Activated CD8-positive, alpha-beta memory T cell treated with anti-CD3 and anti-CD28 coated beads, Interleukin-2, amount 50 U/mL, for 48 hours (primary cell): ENCODE results near the gene ITPR3.
A peak's percentile ranks its signal among the peaks of the same experiment; 100 is the strongest.

Source experiments
- DNase-seq: peaks from one replicate; pipeline ENCODE4 v3.0.0-alpha.2; 2020

ITPR3 gene

DNA sequence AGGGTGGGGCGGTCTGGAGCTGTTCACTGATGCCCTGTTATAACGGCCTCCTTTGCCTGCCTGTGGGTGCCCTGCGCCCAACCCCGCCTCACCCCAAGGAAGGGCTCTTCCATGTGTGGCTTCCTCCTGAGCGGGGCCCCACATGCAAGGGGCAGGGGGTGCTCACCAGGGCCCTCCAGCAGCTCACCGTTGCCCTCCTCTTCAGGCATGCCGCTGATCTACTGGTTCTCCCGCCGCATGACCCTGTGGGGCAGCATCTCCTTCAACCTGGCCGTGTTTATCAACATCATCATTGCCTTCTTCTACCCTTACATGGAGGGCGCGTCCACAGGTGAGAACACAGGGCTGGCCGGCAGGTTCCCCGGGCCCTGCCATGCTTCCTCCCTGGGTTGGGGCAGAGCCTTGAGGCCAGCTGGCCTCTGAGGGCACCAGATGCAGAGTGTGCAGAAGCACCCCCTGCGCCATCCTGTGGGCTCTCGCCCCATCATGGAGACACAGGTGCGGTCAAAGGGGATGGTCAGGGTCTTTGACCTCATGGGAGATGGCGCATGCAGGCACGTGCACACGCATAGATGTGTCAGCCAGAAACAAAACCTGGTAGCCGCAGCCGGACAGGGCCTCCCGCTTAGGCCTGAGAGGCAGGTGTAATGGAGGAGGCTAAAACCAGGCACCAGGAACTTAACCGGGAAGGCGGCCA is 67.5 kb downstream of the ITPR3 start:
- DNase-seq: no peak

DNA sequence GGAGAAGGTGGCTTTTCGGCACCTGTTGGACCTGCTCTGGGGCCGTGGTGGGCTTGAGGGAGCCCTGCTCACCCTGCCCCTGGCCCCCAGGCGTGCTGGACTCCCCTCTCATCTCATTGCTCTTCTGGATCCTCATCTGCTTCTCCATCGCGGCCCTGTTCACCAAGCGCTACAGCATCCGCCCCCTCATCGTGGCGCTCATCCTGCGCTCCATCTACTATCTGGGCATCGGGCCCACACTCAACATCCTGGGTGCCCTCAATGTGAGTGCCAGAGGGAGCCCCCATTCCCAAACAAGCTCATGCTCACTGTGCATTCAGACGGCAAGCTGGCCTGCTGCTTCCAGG is 68.0 kb downstream of the ITPR3 start:
- no peak for DNase-seq

DNA sequence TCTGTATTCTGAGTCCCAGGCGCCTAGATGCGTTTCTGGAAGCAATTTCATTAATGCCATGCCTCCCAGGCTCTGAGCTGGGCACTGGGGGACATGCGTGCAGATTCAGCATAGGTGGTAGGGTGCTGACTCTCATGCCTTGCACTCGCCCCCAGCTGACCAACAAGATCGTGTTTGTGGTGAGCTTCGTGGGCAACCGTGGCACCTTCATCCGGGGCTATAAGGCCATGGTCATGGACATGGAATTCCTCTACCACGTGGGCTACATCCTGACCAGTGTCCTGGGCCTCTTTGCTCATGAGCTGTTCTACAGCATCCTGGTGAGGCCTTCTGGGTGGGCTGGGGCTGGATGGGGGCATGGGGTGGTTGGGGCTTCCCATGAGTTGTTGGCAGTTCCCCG is 68.8 kb downstream of the ITPR3 start:
- DNase-seq: no peak

DNA sequence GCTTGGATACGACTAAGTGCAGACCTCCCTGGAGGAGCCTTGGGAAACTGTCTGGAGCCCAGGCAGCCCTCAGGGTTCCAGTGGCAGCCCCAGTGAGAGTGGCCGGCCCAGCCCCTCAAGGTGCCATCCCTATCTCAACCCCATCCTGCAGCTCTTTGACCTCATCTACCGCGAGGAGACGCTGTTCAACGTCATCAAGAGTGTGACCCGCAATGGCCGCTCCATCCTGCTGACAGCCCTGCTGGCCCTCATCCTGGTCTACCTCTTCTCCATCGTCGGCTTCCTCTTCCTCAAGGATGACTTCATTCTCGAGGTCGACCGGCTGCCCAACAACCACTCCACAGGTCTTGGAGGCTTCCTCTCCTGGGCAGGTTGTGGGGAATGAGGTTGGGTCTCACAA is 69.6 kb downstream of the ITPR3 start:
- no peak for DNase-seq

DNA sequence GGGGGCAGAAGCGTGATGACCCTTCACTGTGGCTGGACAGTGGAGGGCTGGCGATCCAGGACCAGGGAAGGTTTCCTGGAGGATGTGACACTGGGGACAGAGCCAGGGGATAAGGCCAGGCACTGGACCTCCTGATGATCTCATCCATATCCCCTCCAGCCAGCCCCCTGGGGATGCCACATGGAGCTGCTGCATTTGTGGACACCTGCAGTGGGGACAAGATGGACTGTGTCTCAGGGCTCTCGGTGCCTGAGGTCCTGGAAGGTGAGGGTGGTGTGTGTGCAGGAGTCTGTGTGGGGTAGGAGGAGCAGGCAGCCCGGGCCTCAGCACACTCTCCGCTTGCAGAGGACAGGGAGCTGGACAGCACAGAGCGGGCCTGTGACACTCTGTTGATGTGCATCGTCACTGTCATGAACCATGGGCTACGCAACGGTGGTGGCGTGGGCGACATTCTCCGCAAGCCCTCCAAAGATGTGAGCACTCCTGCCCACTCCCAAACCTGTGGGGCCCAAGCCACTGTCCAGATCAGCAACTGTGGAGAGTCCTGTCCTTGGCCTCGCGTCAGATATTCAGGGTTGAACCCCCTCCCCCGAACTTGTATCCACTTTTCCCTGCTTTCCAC is 70.4 kb downstream of the ITPR3 start:
- no peak for DNase-seq

DNA sequence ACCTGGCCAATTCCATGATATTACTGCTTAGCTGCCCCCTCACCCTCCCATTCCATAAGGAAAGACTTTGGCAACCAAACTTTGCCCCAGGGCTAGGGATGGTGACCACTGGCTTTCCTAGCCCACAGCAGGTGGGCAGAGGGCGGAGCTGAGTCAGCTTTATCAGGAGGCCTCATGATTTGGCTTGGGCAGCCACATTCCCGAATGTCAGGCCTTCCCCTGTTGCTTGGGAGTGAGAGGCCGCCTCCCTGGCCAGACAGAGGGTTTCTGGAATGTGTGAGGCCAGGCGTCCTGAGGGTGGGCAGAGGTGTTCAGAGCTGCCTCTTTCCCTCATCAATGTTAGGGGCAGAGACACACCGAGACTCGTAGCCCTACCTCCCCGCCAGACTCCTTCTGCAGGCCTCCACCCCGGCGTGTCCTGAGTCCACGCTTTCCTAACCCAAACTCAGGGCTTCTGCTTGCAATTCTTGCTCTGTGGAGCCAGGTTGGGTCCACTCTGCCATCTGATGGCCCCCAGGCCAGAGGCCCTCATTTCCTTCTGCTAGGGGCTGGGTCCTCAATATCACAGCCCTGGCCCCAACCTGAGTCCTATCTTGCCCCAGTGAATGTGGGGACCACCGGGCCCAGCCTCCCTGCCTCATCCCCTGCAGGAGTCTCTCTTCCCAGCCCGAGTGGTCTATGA is 71.1 kb downstream of the ITPR3 start:
- DNase-seq: no peak

DNA sequence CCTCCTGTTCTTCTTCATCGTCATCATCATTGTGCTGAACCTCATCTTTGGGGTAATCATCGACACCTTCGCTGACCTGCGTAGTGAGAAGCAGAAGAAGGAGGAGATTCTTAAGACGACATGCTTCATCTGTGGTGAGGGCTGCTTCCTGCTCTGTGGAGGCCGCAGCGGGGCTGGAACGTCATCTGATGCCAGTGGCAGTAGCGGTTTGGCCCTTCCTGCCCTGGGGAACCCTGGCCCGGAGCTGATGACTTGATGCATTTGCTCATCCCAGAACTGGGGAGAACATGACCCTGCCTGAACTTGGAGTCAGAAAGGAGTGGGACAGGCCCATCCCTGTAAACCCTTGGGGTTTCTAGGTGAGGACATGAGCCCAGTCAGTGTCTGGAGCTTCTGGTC is 71.6 kb downstream of the ITPR3 start:
- peak; percentile 81 for DNase-seq

DNA sequence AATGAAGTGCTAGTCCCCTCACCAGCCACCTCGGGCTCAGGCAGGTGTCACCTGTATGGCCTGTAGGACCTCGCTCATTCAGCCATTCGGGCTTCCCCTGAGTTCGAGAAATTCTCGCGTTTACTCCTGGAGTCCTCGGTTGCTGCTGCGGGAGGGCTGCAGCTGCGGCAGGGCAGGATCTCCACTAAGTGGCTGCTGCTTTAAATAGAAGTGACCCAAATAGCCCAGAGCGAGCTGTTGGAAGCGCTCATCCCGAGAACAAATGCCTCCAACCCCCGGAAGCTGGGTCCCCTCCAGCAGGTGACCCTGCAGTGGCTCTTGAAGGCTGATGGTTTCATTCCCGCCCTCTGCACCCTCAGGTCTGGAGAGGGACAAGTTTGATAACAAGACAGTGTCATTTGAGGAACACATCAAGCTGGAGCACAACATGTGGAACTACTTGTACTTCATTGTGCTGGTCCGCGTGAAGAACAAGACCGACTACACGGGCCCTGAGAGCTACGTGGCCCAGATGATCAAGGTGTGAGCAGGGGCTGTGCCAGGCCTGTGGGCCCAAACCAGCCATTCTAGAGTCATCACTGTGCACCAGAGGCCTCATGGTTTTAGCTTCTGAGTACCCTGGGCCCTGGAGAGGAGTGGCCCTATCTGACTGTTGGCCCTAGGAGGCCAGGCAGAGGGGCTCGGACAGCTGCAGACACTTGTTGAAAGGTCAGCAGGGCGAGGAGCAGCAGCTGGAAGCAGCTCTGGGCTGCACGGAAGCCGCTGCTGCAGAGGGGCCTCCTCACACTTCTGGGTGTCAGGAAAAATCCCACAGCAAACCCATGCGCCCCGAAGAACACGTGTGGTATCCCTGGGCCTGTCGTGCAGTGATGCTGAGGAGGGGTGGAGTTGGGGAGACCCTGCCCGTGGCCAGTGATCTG is 72.3 kb downstream of the ITPR3 start:
- DNase-seq: no peak

DNA sequence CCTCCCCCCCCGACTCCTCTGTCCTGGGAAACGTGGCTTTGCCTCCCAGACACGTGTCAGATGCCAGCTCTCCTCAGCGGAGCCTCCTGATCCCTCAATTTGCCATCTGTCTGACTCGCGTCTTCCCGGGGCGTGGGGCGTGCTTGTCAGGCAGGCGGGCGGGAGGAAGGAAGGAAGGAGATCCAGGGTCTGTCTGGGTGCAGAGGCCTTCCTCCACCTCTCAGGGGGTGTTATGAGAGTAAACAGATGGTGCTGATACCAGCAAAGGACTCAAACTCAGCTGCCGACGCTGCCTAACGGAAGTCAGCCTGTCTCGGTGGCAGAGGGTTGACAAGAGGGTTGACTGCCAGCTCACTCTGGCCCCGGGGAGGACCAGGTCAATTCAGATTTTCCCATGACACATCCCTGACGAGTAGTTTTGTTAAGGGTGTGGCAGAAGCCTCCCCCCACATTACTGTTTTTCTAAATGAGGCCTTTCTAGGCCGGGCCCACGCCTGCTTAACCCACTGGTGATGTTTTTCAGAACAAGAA is 73.3 kb downstream of the ITPR3 start:
- peak; percentile 85 for DNase-seq

DNA sequence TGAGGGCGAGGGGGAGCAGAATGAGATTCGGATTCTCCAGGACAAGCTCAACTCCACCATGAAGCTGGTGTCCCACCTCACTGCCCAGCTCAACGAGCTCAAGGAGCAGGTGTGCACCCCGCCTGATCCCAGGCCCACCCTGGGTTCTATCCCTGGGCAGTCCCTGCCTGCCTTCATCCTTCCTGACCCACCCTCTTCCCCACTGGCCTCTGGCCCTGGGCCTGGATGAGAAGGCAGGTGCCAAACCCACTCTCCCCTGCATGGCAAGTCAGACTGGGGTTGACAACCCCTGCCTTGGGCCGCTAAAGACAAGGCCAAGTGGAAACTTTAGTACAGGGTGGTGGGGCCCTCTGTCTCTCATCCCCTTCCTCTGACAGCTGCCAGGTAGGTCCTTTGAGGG is 73.9 kb downstream of the ITPR3 start:
- no peak for DNase-seq

DNA sequence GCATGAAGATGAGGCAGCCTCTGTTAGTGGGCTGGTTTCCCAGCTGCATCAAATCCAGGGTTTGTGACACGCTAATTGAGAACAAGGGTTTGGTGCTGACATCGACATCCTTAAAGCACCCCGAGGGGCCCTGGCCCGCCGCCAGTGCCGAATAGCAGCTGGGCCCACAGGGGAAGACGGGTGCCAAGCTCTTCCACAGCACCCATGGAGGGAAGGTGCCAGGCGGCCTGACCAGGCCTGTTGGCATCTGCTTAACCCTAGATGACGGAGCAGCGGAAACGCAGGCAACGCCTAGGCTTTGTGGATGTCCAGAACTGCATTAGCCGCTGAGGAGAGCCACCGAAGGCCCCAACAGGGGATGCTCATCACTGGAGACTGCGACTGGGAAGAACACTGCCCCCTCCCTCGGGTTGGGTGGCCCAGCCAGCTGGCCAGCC is 74.3 kb downstream of the ITPR3 start:
- no peak for DNase-seq

DNA sequence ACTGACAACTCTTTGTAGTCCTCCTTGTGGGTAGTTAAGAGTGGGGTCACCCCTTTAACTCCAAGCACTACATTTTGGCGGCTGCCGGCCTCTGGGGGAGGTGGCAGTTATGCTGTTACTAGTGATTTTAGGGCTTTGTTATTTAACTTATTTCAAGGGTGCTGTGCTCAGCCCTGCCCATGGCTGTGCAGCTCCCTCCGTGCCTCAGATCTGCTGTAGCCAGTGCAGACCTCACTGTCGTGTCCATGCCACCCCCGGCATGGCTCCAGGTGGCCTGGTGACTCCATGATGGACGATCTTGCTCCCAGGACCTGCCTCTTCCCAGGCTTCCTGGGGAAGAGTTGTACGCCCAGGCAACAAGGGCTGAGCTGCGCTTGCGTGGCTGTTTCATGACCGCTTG is 75.0 kb downstream of the ITPR3 start:
- no peak for DNase-seq

DNA sequence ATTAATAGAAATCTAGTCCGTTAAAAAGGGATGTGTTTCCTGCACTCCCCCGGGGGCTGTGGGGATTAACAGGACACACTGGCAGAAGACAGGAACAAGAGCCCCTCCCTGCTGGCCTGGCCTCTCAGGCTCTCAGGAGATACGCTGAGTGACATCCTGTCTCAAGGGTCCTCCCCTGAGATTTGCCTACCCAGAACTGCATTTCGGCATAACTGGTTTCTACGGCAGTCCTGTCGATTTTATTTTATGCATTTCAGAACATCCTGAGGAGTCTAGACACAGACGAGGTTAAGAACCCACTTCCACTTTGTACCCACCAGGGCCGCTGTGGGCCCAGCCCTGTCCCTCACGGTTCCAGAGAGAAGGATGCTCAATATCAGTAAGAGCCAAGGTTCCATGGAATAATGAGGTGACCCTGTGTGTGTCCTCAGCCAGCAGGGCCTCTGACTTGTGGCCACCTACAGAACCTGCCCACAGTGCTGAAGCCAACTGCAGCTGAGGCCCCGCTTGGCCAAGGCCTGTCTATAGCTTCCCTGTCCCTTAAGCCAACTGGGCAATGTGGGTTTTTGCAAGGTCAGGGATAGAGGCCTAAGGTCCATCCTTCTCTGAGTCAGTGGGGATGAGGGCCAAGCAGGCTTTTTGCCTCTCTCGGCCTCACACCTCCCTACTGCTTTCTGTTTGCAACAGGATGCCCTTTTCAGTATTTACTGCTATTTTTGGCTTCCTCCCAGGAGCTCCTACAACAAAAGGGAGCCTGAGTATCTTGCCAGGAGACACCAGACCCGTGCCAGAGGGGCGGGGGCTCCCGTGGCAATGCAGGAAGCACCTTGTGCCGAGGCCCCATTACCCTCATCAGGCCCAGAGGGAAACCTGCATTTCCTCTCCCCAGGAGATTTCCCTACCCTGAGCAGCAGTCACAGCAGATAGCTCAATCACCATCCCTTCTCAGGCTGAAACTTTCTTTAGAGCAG is 75.7 kb downstream of the ITPR3 start:
- no peak for DNase-seq

DNA sequence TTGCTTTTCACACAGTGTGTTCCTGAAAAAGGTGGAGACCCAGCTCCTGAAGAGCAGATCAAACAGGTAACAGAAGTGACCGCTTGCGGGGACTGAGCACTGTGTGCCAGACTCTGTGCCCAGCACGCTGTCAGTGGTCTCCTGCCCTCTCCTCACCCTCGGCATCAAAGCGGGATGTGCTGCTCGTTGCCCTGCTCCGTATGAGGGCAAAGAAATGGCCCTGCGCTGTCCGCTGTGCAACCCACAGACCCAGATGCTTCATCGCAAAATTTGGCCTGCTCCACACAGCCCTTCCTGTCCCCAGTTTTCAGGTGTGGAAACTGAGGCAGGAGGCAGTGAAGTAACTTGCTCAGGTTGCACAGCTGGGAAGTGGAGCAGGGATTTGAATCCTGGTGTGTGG is 76.7 kb downstream of the ITPR3 start:
- DNase-seq: no peak

DNA sequence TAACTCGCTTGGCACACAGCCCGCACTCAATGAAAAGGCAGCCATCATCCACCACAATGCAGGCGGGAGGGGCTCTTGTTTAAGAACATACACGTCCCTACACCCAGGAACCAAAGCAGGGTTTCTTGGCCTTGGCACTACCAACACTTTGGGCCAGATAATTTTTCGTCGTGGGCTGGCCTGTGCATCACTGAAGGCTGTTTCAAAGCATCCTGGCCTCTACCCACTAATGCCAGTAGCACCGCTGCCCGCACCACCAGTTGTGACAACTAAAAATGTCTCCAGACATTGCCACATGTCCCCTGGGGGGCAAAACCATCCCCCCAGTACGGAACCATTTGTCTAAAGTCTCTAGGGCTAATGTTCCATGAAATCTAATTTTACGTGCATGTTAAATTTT is 77.4 kb downstream of the ITPR3 start:
- DNase-seq: no peak

DNA sequence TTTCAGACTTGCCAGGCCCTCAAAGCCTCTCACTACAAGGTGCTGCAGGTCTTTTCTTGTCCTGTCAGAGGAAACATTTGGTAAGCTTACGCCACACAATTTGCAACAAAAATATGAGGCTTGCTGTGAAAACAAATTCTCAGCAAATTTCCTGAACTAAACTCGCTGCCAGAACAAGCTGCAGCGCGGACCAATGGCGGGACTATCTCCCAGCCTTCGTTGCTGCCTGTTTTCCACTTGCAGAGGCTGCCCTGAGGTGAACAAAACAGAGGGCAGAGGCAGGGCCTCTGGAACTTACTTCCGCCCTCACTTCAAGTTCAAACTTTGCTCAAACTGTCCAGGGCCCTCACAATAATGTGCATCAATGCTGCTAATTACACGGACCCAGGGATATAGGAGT is 78.0 kb downstream of the ITPR3 start:
- no peak for DNase-seq

DNA sequence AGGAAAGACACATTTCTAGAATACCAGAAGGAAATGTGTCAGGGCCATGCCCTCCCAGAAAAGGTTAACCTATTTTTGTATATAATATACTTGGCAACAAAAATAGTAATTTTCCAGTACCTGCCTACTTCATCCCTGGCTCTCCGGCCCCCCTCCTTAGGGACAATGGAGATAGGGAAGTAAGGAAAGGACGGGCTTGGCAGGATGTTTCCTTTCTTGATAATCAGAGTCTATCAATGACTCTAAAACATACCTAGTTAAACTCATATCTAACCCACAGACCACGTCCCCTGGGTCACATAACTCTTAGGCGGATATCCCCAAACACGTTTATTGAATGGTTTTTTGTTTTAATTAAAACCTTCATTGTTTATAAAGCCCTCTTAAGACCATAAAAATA is 78.6 kb downstream of the ITPR3 start:
- no peak for DNase-seq

DNA sequence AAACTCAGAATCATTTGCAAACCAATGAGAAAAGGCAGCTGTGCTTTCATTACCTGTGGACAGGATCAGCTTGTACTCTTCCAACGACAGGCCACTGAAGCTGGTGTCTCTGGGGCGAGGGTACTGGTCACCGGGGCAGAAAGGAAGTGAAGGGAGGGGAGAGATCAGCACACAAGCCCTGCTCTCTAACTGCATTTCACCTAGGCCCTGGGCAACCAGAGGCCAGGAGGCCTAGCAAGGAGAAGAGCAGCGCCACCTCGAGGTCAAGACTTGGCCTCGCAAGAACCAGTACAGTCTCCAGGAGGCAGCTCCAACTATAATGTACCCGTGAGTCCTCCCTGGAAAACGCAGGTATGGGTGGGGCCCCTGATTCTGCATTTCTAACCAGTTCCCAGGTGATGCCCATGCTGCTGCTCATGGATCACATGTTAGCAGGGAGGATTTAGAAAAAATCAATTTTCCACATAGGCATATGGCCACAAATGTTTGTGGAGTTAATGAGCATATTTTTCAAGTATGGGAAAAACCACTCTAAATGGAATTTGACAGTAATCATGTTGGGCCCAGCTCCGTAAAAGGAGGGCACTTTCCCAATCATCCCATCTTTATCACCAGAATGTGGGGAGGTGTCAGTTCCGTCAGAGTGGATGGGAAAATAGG is 79.4 kb downstream of the ITPR3 start:
- DNase-seq: peak; percentile 84

DNA sequence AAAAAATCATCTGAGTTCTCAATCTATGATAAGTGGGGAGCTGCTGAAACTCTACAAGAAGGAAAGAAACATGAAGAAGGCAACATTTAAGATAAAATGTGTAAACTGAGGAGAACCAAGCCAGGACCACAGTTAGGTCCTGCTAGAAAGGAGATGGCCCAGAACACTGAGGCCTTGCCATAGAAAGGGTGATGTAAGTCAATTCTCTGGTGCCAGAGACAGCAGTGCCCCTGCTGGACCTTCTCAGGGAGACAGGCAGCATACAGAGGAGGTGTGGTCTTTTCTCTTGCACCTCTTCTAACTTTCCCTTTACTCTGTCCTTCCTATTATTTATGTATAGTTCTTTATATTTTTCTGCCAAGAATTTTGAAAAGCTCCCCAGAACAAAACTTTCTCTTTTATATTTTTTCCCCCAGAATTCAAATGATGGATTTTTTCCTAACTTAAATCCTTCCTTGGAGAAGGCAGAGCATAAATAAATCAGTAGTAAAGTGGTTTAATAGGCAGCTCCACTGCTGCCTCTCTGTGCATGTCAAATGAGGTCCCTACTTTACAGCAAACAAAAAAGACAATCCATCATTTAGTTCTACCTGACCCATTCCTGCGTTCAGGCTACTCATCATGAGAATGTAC is 81.3 kb downstream of the ITPR3 start:
- DNase-seq: no peak

DNA sequence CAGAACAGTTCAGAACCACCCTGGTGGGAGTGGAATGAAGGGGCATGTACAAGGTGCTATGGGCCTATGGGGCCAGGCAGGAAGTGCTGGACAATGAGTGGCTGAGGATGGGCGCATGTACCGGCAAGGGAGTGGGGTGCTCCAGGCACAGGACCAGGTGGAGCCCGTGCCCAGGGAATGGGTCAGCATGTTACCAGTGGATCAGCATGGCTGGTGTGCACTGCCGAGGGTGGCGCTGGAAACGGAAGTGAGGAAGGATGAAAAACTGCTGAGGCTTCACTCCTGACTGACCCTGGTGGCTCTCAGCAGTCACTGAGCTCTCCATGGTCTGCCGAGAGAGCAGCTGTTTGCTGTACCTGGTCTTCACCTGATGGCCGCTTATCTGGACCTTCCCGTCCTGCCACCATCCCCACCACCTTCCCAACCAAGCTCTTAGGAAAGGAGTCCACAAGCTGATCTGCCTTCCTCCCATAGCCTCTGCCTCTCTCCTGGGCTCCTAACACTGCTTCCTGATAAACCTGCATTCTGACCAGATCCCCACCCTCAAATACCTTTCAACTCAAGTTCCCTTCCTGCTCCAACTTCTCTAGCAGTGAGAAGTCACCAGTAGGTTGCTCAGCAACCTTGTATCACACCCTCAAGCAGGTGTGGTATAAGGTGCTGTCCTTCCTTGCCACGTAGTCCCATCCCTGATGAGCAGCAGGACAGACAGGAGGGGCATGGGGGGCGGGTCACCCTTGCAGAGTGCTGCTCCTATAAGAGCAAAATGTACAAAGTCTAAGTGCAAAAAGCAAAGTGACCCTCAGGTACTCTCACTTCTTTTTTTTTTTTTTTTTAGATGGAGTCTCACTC is 83.3 kb downstream of the ITPR3 start:
- no peak for DNase-seq
